Stimulated activated CD4-positive, alpha-beta T cell treated with anti-CD3 and anti-CD28 coated beads, Interleukin-12 subunit alpha, Interleukin-12 subunit beta, amount 100 ng/mL, for 48 hours (primary cell): ENCODE results near the gene AOAH.

Experiments used
- DNase-seq, 3 donors: peaks; one replicate each; pipeline ENCODE4 v3.0.0-alpha.2; 2020; ENCODE audit warnings: low read depth in 2 of 3, low spot score in 1 of 3

AOAH gene

GRCh38 chr7:36637417-36637816, 86.9 kb downstream of the AOAH start:
- DNase-seq: no peak

- no peak for DNase-seq
Observed at GRCh38 chr7:36636126-36636525, 88.2 kb downstream of the AOAH start.

- DNase-seq: no peak
Observed at GRCh38 chr7:36635091-36635490, 89.2 kb downstream of the AOAH start.

GRCh38 chr7:36633377-36633776, 90.9 kb downstream of the AOAH start:
- no peak for DNase-seq

GRCh38 chr7:36630112-36630650, 94.1 kb downstream of the AOAH start:
- DNase-seq: no peak

GRCh38 chr7:36629351-36629750, 94.9 kb downstream of the AOAH start:
- DNase-seq: no peak

- DNase-seq: no peak
Observed at GRCh38 chr7:36627836-36628235, 96.5 kb downstream of the AOAH start.

- no peak for DNase-seq
Observed at GRCh38 chr7:36626111-36626510, 98.2 kb downstream of the AOAH start.

GRCh38 chr7:36625247-36625646, 99.0 kb downstream of the AOAH start:
- no peak for DNase-seq

GRCh38 chr7:36623247-36623646, 101.0 kb downstream of the AOAH start:
- DNase-seq: no peak

GRCh38 chr7:36621396-36621795, 102.9 kb downstream of the AOAH start:
- no peak for DNase-seq

- DNase-seq: no peak
Observed at GRCh38 chr7:36620166-36620708, 104.1 kb downstream of the AOAH start.

GRCh38 chr7:36617408-36617807, 106.9 kb downstream of the AOAH start:
- DNase-seq: no peak

- no peak for DNase-seq
Observed at GRCh38 chr7:36615852-36616540, 108.3 kb downstream of the AOAH start.

GRCh38 chr7:36614959-36615358, 109.3 kb downstream of the AOAH start:
- DNase-seq: no peak

GRCh38 chr7:36613031-36613614, 111.2 kb downstream of the AOAH start:
- no peak for DNase-seq

- no peak for DNase-seq
Observed at GRCh38 chr7:36611703-36612102, 112.6 kb downstream of the AOAH start.

GRCh38 chr7:36607721-36608095, 116.6 kb downstream of the AOAH start:
- DNase-seq: no peak

GRCh38 chr7:36606976-36607720, 117.1 kb downstream of the AOAH start:
- DNase-seq: no peak

- DNase-seq: no peak
Observed at GRCh38 chr7:36606153-36606975, 117.9 kb downstream of the AOAH start.
